K562 (cell line): ENCODE data around the gene CRTC3.
"Not testable (repeated sequence)": the region's sequence is repeated elsewhere in the genome, so short reads cannot be mapped to it uniquely, and the experiment has no call there.

Experiments used
- CTCF ChIP-seq, 3 experiments: IDR thresholded peaks in 2 of 3; conservative IDR thresholded peaks in 1 of 3; 2 replicates each; pipeline ENCODE4 v1.5.1; 2011 to 2012; ENCODE audit warnings: low read length in 3 of 3, mild to moderate bottlenecking in 3 of 3, control low read depth in 2 of 3, improper control_type of control experiment in 1 of 3, inconsistent platforms in 1 of 3, low read depth in 1 of 3, mixed read lengths in 1 of 3, moderate library complexity in 1 of 3; ENCODE audit not compliant: insufficient read depth in 2 of 3
- E2F5 ChIP-seq: sonication (generic); formaldehyde crosslinking; IDR thresholded peaks from 2 replicates; pipeline ENCODE4 v1.8.0; 2022; ENCODE audit warnings: mild to moderate bottlenecking, missing genetic modification reagents
- ESRRB ChIP-seq: fragments of 250-450 bp; sonication (Bioruptor Pico); IDR thresholded peaks from 2 replicates; pipeline ENCODE4 v1.5.0; 2020; ENCODE audit warnings: mild to moderate bottlenecking, moderate library complexity, borderline replicate concordance
- FOS ChIP-seq: IDR thresholded peaks from 3 replicates; pipeline ENCODE4 v1.6.1; 2011; ENCODE audit not compliant: insufficient read length; ENCODE audit errors: extremely low read depth
- GATAD2B ChIP-seq: fragments of 450-650 bp; IDR thresholded peaks from 2 replicates; pipeline ENCODE4 v1.6.1; 2017; ENCODE audit warnings: mild to moderate bottlenecking, borderline replicate concordance
- HCFC1 ChIP-seq: IDR thresholded peaks from 2 replicates; pipeline ENCODE4 v1.6.1; 2012; ENCODE audit warnings: low read depth, low read length, improper control_type of control experiment
- NR3C1 ChIP-seq: sonication (generic); formaldehyde crosslinking; IDR thresholded peaks from 2 replicates; pipeline ENCODE4 v1.8.1; 2022; ENCODE audit warnings: missing genetic modification reagents
- POLR2A ChIP-seq: fragments of 450-650 bp; conservative IDR thresholded peaks from 2 replicates; pipeline ENCODE4 v1.6.1; 2016
- SMARCB1 ChIP-seq: IDR thresholded peaks from 2 replicates; pipeline ENCODE4 v1.6.1; 2011; ENCODE audit warnings: improper control_type of control experiment, low read depth; ENCODE audit not compliant: insufficient read length
- STAG1 ChIP-seq: sonication (generic); formaldehyde crosslinking; IDR thresholded peaks from 2 replicates; pipeline ENCODE4 v1.5.0; 2020; ENCODE audit warnings: missing genetic modification reagents, borderline replicate concordance
- ZNF274 ChIP-seq: IDR thresholded peaks from 2 replicates; pipeline ENCODE4 v1.6.1; 2011; ENCODE audit warnings: low read depth, mild to moderate bottlenecking, low read length, moderate library complexity, borderline replicate concordance

- not testable (repeated sequence) for TF ChIP-seq POLR2A; ESRRB (CRISPR knock-in tag); E2F5 (CRISPR knock-in tag); HCFC1; CTCF (IDR thresholded peaks at IDR 0.05 in 2 of 3, conservative IDR thresholded peaks at IDR 0.05 in 1 of 3; ENCODE audit: insufficient read depth in 2 of 3, low read depth in 1 of 3, low read length in 3 of 3); SMARCB1; ZNF274; GATAD2B; STAG1; FOS; NR3C1 (CRISPR knock-in tag)
Observed at GRCh38 chr15:90664081-90664461, 134.3 kb downstream of the CRTC3 start.
